ENCODE data around the gene ALG2.

GRCh38 chr9:99261923-99262322 is 40.2 kb upstream of the ALG2 start:
- TF ChIP-seq CTCF (IDR thresholded peaks at IDR 0.05; ENCODE audit: insufficient read depth, low read length) = no peak
- no peak for TF ChIP-seq REST (IDR thresholded peaks at IDR 0.05; ENCODE audit: insufficient replicate concordance, low read depth)
- no peak for TF ChIP-seq POLR2AphosphoS5 (IDR thresholded peaks at IDR 0.05; ENCODE audit: low read depth)
- no peak for TF ChIP-seq SPI1 (IDR thresholded peaks at IDR 0.05; ENCODE audit: borderline replicate concordance, low read depth)

All from HL-60 (cell line).